HG02840 (cell line): ENCODE measurements around the gene PRR22.

Experiments used
- ATAC-seq: cut with Tn5 transposase; IDR thresholded peaks from one replicate; pipeline ENCODE4 v1.9.1; 2021; ENCODE audit warnings: mild to moderate bottlenecking, moderate library complexity, moderate number of reproducible peaks; ENCODE audit not compliant: unreplicated experiment, low FRiP score

Gene PRR22

GRCh38 chr19:5814852-5815246 is 30.3 kb upstream of the PRR22 start:
- ATAC-seq = no peak

- ATAC-seq = no peak
Observed at GRCh38 chr19:5814123-5814851, 29.7 kb upstream of the PRR22 start.

- no peak for ATAC-seq
Observed at GRCh38 chr19:5811117-5811516, 26.6 kb upstream of the PRR22 start.

GRCh38 chr19:5809469-5809868 is 24.9 kb upstream of the PRR22 start:
- no peak for ATAC-seq

GRCh38 chr19:5809053-5809452 is 24.5 kb upstream of the PRR22 start:
- ATAC-seq = no peak

GRCh38 chr19:5808120-5808816 is 23.7 kb upstream of the PRR22 start:
- no peak for ATAC-seq

GRCh38 chr19:5806905-5807304 is 22.4 kb upstream of the PRR22 start:
- ATAC-seq = no peak

GRCh38 chr19:5806133-5806489 is 21.6 kb upstream of the PRR22 start:
- ATAC-seq = no peak

- no peak for ATAC-seq
Observed at GRCh38 chr19:5805462-5806132, 21.1 kb upstream of the PRR22 start.

- ATAC-seq = no peak
Observed at GRCh38 chr19:5804516-5805461, 20.2 kb upstream of the PRR22 start, which contains the start of gene NRTN. Gene NRTN (plus strand): TSS chr19:5805067. CDS start chr19:5824166, 19,099 bp downstream.

- no peak for ATAC-seq
Observed at GRCh38 chr19:5803752-5804515, 19.4 kb upstream of the PRR22 start.

GRCh38 chr19:5803441-5803751 is 18.9 kb upstream of the PRR22 start:
- no peak for ATAC-seq

GRCh38 chr19:5801796-5802619 is 17.5 kb upstream of the PRR22 start:
- no peak for ATAC-seq

- no peak for ATAC-seq
Observed at GRCh38 chr19:5800361-5801270, 16.1 kb upstream of the PRR22 start.

GRCh38 chr19:5799247-5800241 is 15.0 kb upstream of the PRR22 start:
- no peak for ATAC-seq

- ATAC-seq = no peak
Observed at GRCh38 chr19:5798244-5798643, 13.7 kb upstream of the PRR22 start.

- ATAC-seq = no peak
Observed at GRCh38 chr19:5795382-5795919, 10.9 kb upstream of the PRR22 start.
